Stromal cell of bone marrow (primary cell): Measurements from ENCODE around the gene FAM13C.

ENCODE experiments used
- DNase-seq: peaks from one replicate; pipeline ENCODE4 v3.0.0-alpha.2; 2012; ENCODE audit warnings: low read depth

The FAM13C gene

DNA sequence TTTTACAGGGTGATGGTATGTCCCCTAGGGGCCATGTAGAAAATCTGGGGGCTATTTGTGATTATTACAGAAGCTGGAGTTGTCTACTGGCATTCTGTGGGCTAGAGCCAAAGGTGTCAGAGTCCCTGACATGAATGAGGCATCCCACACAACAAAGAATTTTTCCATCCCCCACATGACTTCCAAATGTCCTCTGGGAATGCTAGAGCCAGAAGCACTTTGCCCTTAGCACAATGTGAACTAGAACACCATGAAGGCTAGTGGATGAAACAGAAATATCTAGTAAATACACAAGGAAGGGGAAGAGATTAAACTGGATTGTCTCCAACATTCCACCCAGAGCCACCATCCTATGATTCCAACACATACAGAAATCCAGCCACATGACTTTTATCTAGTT lies 46.9 kb downstream of the FAM13C start:
- DNase-seq = no peak

DNA sequence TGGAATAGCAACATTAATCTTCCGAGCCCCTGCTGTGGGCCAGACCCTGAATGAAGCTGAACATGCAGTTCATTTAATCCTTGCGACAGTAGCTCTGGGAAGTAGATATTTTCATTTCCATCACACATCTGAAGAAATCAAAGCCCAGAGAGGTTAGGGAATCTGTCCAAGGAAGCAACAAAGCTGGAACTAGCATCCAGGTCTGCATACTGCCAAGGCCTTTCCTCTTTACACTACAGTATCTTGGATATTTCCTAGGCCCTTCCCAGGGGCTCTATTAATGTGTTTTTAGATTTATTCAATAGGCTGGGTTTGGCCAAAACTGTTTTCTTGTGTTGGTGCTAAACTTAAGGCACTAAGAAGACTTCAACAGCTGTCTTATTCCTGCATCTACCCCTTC lies 48.1 kb downstream of the FAM13C start:
- no peak for DNase-seq

DNA sequence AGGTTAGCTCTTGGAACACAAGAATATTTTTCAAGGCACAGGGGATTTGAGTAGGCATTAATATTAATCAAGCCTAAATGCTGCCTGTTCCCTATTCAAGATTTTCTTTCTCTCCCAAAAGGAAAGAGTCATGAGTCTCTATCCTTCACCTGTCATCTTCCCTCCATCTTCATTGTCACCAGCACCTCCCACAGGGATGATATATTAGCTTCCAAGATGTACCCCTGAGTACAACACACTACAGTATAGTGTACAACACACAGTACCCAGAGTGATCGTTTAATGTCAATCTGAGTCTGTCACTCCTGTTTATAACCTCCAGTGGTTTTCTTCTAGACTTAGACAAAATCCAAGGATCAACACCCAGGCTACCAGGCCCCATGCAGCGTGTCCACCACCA lies 50.1 kb downstream of the FAM13C start:
- DNase-seq = no peak

DNA sequence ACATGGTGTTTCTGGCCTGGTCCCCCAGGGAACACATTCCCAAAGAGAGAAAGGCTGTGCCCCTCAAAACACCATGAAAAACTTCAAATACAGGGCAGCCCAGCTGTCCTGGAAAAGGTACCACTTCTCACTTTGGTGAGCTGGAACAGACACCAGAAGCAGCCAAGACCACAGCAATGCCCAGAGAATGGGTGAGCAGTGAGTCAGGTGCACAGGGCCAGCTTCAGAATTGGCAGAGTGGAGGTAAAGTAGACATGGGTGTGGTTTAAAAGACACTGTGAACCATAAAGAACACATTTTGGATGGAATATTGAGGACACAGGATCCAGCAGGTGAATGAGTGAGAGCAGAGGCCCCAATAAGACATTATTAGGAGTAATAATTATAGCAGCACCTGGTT lies 51.3 kb downstream of the FAM13C start:
- no peak for DNase-seq

DNA sequence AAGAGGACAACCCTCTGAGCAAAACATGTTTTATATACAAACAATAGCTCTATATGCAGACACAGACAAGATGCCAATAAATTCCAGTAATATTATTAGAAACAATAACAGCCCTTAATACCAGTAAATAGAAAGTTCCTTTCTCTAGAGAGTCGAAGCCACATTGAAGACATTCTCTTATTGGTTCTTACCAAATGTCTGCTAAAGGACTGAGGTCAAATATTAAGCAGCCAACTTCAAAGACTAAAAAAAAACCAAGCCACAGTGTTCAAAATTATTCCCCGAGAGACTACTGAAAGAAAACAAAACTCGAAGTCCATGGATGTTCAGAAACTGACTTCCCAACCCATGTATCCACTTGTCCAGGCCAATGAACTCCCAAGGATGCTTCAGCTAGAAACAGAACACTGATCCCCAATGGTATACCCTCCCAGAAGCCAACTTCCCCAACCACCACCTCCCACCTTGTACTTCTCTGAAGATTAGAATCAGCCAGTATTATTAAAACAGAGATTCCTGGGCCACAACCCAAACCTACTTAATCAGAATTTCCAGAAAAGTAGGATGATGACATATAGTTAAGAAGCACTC lies 51.9 kb downstream of the FAM13C start:
- no peak for DNase-seq

DNA sequence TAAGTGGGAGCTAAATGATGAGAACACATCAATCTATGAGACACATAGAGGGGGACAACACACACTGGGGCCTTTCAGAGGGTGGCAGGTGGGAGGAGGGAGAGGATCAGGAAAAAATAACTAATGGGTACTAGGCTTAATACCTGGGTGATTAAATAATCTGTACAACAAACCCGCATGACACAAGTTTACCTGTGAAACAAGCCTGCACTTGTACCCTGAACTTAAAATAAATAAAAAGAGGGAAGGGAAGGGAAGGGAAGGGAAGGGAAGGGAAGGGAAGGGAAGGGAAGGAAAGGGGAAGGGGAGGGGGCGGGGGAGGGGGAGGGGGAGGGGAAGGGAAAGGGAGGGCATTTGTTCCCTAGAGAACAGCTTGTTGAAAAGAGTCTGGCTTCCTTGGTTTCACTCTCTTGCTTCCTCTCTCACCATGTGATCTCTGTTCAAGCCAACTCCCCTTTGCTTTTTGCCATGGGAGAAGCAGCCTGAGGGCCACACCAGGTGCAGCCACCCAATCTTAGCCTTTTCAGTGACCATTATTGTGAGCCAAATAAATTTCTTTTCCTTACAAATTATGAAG lies 57.7 kb downstream of the FAM13C start:
- no peak for DNase-seq

DNA sequence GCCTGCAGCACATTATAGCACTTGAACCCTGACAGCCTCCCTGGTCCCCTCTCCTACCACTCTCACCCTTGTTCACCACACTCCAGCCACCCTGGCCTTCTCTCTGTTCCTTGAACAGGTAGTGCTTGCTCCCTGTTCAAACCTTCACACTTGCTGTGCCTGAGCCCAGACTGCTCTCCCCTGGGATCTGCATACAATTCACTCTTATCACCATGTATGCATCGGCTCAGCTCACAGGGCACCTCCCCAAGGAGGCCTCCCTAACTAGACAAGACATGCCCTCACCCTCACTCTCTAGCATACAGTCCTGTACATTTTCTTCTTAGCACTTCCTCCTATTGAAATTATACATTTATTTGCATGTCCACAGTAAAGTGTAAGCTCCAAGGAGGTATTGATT lies 59.3 kb downstream of the FAM13C start:
- DNase-seq = no peak

DNA sequence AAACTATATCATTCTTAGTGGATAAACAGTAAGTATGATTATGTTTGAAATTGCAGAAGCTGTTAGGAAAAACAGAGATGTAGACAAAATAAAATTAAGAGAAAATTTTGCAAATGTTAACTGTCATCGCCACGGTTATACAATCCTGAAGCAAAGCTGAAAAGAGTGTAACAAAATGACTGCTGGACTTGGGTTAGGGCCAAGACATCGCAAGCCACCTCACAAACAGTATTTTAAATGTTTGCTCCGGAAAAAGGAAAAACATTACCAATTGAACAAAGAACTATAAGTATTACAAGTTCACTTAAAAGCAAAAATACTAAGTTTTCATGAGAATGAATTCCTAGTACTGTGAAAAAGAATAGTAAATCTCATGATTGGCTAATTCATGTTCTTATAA lies 60.0 kb downstream of the FAM13C start:
- no peak for DNase-seq

DNA sequence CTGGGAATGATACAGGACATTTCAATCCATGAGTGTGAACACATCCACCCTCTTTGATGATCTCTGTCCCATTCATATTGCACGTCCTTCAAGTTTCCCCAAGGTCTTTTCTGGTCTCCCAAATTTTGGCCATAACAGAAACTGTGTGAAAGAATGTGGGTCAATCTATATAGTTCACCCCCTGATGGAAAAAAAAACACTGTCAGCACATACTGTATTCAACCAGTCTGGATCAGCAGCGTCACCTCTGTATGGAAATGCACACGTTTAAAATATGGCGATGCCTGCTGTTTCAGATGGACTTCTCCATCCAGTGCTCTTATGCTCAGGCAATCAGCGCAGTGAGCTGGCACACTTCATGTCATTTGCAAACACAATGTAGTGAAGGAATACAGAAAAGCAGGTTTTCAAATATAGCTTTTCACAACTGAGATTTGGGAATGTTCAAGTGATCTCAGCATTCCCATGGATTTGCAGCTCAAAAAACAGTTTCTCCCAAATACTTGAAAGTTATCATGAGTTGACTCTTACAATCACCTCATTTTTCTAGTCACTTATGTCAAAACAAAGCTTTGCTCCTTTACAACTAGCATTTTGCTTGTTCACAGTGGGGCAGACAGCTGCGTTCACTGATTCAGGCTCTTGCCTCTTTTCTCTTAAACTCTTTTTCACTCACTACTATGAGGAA lies 61.1 kb downstream of the FAM13C start:
- no peak for DNase-seq

DNA sequence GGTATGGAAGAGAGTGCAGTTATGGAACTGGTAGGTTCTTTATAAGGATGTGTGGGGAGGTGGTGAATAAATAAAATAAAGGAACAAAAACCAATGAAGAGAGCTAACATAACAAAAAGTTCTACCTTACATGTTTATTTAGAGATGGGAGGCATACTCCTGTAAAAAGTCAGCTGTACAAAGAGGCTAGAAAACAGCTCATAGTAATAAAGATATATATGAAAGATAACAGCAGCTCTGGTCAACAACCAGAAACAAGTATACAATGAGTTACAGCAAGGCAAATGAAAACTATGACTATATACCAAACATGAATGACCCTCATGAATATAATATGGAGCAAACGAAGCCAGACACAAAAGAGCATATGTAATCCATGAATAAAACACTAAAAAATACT lies 62.0 kb downstream of the FAM13C start:
- DNase-seq = no peak

DNA sequence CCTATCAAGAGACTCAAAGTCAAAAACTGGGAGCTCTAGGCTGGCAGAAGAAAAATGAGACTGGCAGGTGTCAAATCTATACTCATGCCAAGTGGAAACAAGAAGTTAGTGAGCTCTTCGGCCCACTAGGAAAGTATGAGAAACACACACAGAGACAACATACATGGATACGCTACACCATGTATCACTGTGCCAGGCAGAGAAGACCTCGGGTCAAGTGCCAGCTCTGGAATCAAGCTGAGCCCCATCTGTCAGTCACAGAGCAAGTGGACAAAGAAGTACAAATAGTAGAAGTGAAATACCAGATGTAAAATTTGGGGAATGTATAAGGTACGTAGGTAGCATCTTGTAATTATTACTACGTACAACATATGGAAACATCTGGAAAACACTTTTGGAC lies 62.4 kb downstream of the FAM13C start:
- no peak for DNase-seq

DNA sequence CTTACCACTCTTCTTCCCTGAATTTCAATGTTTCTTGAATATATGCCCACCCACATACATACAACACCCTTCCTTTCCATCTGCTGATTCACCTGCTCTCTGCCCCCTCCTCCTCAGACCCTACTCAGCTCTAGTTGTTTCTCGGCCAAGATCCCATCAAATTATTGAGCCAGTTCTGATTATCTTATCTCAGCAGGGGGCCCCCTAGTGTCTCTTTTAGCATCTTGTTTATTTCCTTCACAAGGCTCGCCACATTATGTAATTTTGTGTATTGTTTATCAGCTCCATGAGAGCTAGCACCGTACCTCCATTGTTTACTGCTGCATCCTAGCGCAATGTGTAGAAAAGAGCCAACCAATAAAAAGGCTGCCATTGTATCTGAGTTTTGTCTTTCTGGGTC lies 71.9 kb downstream of the FAM13C start:
- DNase-seq = no peak

DNA sequence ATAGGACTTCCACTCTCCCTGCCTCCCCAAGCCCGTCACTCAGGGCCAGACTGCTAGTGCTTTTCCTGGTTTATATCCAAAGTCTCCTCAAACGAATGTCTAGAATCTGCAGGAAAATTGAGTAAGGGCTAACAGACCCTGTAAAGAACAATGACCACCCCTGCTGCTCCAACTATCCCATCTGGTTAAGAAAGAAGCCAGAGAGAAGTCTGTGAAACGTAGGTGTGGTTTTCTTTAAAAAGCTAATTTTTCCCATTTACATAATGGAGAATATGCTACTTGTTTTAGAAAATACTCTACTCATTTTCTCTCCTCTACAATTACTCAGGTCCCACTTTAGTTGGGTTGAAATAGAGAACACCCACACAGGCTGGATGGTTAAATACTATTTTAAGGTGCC lies 72.5 kb downstream of the FAM13C start:
- no peak for DNase-seq

DNA sequence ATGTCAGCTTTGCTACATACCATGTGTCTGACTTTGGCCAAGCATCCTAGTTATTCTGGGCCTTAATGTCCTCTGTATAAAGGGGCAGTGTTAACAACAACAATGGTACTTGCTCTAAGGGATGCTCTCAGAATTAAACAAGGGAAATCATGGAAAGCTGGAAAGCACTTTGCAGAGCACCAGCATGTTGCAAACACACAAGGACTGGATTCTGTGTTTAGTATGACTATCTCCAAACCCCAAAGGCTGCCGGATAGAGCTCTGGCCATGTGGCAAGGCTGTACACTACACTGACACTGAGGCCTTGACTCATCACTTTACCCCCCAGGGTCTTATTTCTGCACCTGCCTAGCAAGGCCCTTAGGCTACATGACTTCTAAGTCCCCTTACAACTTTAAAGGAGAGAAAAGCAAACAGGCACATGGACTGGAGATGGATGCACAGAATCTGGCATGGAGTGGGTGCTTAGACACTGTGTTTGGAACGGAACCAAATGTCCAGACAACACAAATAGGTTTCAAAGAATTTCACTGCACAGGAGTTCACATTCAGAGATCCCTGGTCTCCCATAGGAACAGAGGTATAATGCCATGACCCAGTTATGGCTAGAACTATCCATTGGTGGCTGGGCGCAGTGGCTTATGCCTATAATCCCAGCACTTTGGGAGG lies 74.6 kb downstream of the FAM13C start:
- DNase-seq = no peak

DNA sequence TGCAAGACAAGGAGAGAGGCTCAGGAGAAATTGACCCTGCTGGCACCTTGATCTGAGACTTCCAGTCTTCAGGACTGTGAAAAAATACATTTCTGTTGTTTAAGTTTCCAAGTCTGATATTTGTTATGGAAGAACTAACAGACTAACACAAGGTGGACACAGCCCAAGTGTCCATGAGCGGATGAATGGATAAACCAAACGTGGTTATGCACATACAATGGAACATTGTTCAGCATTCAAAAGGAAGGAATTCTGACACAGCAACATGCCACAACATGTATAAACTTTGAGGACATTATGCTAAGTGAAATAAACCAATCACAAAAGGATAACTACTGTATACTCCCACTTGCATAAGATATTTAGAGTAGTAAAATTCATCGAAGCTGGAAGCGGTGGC lies 76.5 kb downstream of the FAM13C start:
- no peak for DNase-seq

DNA sequence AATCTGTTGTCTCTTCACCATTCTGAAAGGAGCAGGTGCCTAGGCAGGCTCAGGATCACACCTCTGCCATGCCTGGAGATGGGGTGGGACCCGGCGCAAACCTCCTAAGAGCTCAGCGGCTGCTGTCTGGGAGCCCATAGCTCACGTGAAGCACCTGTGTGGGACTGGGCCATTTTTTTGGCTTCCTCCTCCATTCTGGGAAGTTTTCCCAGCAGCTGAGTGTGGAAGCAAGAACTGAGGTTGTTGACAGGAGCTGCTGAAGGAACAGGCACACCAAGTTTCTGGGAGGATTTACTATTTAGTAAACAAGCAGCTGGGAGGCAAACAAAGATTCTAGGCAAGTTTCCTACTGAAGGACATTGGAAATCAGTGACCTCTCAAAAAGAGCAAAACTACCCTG lies 77.3 kb downstream of the FAM13C start:
- no peak for DNase-seq

DNA sequence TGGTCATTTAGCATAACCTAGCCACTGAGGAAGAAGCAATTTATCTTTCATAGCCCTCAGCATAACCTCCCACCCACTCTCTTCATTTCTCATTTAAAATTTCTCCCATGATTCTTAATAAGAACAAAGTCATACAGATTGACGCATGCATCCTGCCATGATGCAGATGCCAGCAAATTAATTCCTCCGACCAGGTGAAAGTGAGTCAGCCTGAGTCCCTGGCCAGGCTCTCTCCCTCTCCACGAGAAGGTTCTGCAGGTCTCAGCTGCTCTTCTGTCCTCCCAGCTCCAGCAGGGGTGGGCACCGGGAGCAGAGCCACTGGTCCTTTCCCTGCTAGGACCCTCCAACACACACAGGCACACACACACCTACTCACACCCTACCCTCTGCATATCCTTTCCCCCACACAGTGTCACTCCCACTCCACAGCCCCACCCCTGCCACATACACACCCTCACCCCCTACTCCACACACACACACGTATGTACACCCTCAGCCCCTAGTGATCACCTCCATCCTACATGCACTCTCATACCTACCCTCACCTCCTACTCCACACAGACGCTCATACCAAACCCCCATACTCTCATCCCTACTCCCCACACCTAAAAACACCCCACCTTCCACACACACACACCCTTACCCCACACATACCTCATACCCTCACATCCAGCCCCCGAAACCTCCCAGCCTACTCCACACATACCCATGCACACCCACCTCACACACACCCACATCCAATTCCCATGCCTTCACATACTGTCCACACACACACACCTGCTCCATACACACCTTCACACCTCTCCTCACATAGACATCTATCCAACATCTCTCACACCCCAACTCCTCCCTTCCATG lies 78.0 kb downstream of the FAM13C start:
- DNase-seq = no peak

DNA sequence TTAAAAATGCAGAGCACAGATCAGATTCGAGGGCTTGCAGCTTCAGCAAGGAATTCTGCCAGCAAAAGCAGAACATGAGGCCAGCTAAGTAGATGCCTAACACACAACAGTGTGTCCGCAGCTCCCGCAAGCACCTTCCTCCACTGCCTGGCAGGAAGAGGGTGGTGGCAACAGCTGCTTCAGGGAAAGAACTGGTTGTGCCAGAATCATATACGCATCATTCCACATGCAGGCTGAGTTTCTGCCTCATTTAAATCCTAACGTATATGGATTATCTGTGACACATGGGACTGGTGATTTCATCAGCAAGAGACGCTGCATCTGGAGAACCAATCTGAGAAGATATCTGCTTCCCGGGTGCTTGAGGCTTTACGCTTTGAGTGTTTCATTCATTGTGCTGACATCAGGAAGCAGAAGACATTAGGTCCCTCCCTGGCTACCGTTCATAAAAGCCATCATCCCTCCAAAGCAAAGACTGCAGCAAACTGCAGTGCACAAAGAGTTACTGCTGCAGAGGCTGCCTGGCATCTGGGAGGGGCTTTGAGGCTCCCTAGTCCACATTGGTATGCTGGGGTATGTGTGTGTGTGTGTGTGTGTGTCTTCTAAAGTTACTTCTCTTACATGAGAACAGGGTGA lies 78.8 kb downstream of the FAM13C start:
- DNase-seq = no peak

DNA sequence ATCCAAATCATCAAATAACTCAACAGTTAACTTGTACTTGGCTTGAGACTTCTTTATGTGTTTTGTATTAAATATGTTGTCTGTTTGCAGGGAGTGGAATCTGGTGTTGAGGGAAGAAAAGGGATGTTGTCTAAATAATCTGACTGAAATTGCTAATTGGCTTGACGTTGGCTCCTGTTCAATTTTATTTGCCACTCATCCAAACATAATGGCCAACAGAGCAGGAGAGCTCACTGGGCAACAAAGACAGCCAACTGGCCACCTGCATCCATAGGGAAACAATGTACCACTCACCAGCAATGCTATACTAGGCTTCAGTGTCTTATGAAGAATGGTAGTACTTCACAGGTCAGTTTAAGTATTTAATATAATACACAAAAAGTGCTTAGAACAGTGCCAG lies 80.5 kb downstream of the FAM13C start:
- no peak for DNase-seq

DNA sequence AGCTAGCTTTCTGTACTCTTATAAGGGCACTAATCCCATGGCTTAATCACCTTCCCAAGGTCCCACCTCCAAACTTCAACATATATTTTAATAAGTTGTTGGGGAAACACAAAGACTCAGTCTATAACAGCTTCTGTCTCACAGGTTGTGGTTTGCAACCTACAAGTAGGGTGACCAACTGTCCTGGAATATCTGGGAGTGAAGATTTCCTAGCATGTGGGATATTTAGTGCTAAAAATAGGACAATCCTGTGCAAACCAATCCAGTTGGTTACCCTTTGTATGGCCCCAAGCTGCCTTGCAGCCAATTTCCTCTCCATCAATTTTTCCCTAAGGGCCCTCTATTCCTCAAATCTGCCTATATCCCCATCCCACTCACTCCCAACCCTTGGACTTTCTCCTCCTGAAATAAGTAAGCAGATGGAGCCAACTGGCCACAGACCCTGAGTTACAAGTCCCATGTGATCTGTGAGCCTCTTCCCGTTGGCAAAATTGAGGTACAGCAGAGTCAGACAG lies 82.3 kb downstream of the FAM13C start:
- no peak for DNase-seq

DNA sequence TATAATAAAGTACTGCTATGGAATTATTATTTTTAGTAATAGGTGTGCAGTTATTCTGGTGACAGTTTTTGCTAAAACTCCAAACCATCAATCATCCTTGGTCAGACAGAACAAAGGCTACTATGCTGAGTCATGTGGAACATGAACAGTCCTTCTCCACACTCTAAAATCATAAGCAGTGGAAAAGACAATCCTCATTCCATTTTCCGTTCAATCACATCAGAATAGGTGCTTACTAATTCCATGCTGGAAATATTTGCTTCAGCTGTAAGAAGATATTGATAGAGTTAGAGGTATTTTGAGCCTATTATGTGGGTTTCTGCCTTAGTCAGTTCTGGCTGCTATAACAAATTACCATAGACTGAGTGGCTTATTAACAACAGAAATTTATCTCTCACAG lies 82.9 kb downstream of the FAM13C start:
- no peak for DNase-seq

DNA sequence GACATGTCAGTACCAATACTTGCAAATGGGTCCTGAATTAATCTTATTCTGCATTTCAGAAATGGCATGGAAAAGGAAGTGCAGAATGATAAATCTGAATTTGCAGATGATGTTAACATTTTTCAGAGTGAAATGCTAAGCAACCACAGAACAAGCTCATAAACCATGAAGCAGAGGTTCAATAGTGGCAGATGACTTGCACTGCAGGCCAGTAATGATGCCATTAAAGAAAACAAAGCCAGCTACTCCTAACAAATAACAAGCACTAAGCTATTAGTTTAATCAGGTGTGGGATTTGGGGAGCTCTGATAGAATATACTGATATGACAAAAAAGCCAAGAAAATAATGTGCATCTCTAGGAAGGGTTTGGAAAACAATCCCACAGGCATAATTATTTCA lies 85.4 kb downstream of the FAM13C start:
- no peak for DNase-seq
